IPS-18a (cell line): ENCODE measurements around the gene KLHL40.

ENCODE experiments used
- H3K27ac ChIP-seq: one replicate; pipeline ENCODE4 v1.5.1; 2013; ENCODE audit warnings: low read length
- H3K27me3 ChIP-seq: one replicate; pipeline ENCODE4 v1.6.1; 2013; ENCODE audit warnings: mild to moderate bottlenecking, low read length; ENCODE audit not compliant: control insufficient read depth, insufficient read depth
- H3K36me3 ChIP-seq: one replicate; pipeline ENCODE4 v1.6.1; 2013; ENCODE audit warnings: low read depth, low read length; ENCODE audit not compliant: control insufficient read depth
- H3K4me1 ChIP-seq: one replicate; pipeline ENCODE4 v1.6.1; 2013; ENCODE audit warnings: low read depth, low read length; ENCODE audit not compliant: control insufficient read depth
- H3K4me3 ChIP-seq: one replicate; pipeline ENCODE4 v1.5.1; 2013; ENCODE audit warnings: low read length
- H3K9ac ChIP-seq: one replicate; pipeline ENCODE4 v1.6.1; 2013; ENCODE audit warnings: mild to moderate bottlenecking, low read length, moderate library complexity
- H3K9me3 ChIP-seq: one replicate; pipeline ENCODE4 v1.6.1; 2013; ENCODE audit warnings: low read depth, low read length; ENCODE audit not compliant: control insufficient read depth

Gene KLHL40

DNA sequence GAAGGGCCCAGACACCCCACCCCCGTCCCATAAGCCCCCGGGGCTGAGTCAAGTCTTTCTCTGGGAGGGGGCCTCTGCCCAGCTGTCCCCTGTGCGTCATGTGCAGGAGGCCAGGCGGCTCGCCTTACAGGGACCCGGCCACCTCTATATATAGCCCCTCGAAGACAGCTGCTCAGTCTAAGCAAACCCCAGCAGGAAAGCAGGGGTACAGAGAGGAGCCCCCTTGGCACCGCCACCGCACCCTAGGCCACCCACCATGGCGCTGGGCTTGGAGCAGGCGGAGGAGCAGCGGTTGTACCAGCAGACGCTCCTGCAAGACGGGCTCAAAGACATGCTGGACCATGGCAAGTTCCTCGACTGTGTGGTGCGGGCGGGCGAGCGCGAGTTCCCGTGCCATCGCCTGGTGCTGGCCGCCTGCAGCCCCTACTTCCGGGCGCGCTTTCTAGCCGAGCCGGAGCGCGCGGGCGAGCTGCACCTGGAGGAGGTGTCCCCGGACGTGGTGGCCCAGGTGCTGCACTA is at the start of gene KLHL40:
Gene KLHL40 (plus strand): TSS at position 175 of the 519 bp plus-strand sequence. CDS start 82 bp downstream, at position 257.
- H3K27ac ChIP-seq, result no peak within 1 kb of the TSS
- H3K36me3 ChIP-seq, result no peaks in the 10 kb centered on the region
- H3K4me3 ChIP-seq, result no peak within 1 kb of the TSS
- no peak within 1 kb of the TSS for H3K9ac ChIP-seq
- H3K4me1 ChIP-seq, result peaks cover 5% of the 10 kb centered on the region
- no peaks in the 10 kb centered on the region for H3K9me3 ChIP-seq
- H3K27me3 ChIP-seq, result no peaks in the 10 kb centered on the region

DNA sequence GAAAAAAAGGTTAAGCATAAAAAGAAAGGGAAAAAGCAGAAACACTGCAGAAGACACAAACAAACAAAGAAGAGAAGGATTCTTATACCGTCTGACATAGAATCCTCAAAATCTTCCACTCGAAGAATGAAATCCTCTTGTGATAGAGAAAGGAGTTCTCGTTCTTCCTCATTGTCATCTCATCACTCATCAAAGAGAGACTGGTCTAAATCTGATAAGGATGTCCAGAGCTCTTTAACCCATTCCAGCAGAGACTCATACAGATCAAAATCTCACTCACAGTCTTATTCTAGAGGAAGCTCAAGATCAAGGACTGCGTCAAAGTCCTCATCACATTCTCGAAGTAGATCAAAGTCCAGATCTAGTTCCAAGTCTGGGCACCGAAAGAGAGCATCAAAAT is 48.3 kb upstream of the KLHL40 start:
- Histone ChIP-seq H3K36me3 (peaks cover 92% of the 10 kb centered on the region), H3K9ac (no peak overlapping the region), H3K27ac (no peak overlapping the region), H3K4me1 (no peaks in the 10 kb centered on the region), H3K27me3 (no peaks in the 10 kb centered on the region), H3K4me3 (no peak overlapping the region), H3K9me3 (no peaks in the 10 kb centered on the region)

- Histone ChIP-seq H3K36me3 (peaks cover 93% of the 10 kb centered on the region), H3K4me1 (no peaks in the 10 kb centered on the region), H3K9me3 (no peaks in the 10 kb centered on the region), H3K27me3 (no peaks in the 10 kb centered on the region), H3K27ac (no peak overlapping the region), H3K4me3 (no peak overlapping the region), H3K9ac (no peak overlapping the region)
These were observed 46.9 kb upstream of the KLHL40 start for GRCh38 chr3:42638339-42638842.

- no peak overlapping the region for H3K27ac ChIP-seq
These were observed 46.1 kb upstream of the KLHL40 start for GRCh38 chr3:42639192-42639591.

DNA sequence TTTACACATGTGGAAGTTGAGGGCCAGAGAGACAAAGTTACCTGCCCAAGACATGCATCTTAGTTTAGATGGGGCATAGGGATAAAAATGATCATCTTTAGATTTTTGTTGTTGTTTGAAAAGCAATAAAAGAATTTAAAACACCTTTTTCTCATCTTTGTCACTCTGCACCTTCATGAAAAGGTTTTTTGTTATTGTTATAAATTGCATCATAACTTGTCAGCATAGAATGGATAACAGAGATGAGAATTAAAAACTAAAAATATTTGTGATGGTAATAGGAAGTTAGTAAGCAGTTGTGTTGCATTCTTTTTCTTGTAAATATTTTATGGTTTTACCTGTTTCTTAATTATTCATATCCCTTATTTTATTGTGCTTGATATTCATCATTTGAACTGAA is 45.2 kb upstream of the KLHL40 start:
- Histone ChIP-seq H3K9ac (no peak overlapping the region), H3K4me1 (no peaks in the 10 kb centered on the region), H3K36me3 (peaks cover 91% of the 10 kb centered on the region), H3K4me3 (no peak overlapping the region), H3K27me3 (no peaks in the 10 kb centered on the region), H3K27ac (no peak overlapping the region), H3K9me3 (no peaks in the 10 kb centered on the region)

More at GRCh38 chr3:42639192-42639591, 46.1 kb upstream of the KLHL40 start:
- Histone ChIP-seq H3K9ac (no peak overlapping the region), H3K4me1 (no peaks in the 10 kb centered on the region), H3K27me3 (no peaks in the 10 kb centered on the region), H3K9me3 (no peaks in the 10 kb centered on the region), H3K4me3 (no peak overlapping the region), H3K36me3 (peaks cover 92% of the 10 kb centered on the region)

DNA sequence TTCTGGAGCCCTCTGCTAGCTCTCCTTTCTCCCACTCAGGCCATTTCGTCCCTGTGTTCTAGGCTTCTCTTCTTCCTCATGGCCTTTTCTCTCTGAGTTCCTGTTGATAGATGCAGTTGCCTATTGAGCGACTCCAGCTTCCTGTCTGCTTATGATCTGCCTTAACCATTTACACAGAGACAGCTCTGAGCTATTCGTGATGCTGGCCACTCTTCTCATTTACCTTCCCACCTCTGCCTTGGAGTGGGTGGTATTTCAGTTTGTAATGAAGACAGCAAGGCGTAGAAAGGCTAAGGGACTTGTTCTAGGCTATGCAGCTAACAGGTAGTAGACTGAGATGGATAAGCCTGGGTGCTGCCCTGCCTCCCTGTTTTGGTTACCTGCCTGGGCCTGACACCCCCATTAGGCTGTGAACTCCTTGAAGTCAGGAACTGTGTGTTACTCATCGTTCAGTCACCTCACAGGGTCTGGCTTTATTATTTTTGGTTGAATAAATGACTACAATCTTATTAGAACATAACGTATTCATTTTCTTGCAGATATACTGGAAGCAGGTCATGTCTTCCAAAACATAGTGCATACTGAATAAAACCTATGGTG is 44.5 kb upstream of the KLHL40 start:
- Histone ChIP-seq H3K27me3 (no peaks in the 10 kb centered on the region), H3K4me3 (no peak overlapping the region), H3K36me3 (peaks cover 93% of the 10 kb centered on the region), H3K4me1 (no peaks in the 10 kb centered on the region), H3K27ac (no peak overlapping the region), H3K9ac (no peak overlapping the region), H3K9me3 (no peaks in the 10 kb centered on the region)

DNA sequence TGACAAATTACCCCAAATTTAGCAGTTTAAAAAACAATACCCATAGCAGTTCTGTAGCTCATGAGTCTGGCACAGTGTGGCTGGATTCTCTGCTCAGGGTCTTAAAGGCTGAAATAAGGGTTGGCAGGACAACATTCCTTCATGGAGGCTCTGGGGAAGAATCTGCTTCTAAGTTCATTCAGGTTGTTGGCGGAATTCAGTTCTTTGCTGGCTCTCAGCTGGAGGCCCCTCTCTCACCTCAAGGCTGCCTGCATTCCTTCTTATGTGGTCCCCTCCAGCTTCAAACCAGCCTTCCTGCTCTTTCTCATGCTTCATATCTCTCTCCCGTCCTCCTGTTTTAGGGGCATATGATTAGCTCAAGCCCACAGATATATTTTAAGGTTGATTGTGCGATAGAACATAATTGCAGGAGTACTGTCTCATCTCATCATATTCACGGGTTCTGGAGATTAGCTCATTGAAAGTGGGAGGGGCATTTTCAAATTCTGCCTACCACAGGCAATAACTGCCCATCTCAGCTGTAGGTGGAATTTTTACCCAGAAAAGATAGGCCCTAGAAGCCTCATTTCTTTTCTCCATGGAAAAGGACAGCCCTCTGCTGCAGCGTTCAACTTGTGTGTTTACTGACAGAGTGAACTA is 37.4 kb upstream of the KLHL40 start:
- no peak overlapping the region for H3K9ac ChIP-seq
- no peak overlapping the region for H3K27ac ChIP-seq

GRCh38 chr3:42649006-42649405 is 36.3 kb upstream of the KLHL40 start:
- no peaks in the 10 kb centered on the region for H3K27me3 ChIP-seq
- no peak overlapping the region for H3K27ac ChIP-seq
- peaks cover 43% of the 10 kb centered on the region for H3K36me3 ChIP-seq
- no peaks in the 10 kb centered on the region for H3K9me3 ChIP-seq
- H3K4me3 ChIP-seq, result no peak overlapping the region
- H3K9ac ChIP-seq, result no peak overlapping the region
- H3K4me1 ChIP-seq, result peaks cover 31% of the 10 kb centered on the region

More for the DNA sequence above, 37.4 kb upstream of the KLHL40 start:
- Histone ChIP-seq H3K4me3 (no peak overlapping the region), H3K27me3 (no peaks in the 10 kb centered on the region), H3K36me3 (peaks cover 54% of the 10 kb centered on the region), H3K9me3 (no peaks in the 10 kb centered on the region), H3K4me1 (peaks cover 24% of the 10 kb centered on the region)

DNA sequence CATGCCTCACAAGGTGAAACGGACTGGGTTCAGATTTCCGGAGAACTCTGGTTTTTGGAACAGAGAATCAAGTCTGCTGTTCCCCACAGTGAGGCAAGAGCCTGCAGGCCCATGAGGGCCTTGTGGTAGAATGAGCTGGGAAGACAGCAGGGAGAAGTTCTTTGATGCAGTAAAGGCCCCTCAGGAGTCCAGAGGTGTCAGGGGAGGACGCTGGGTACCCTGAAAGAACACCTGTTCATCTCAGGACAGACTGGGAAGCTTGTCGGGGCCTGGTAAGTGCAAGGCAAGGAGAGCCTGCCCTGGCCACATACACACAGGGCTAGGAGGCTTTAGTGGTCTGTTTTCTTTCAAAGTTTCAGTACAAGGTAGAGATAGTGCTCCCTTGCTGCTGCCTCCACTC is 35.6 kb upstream of the KLHL40 start:
- H3K4me1 ChIP-seq, result peaks cover 31% of the 10 kb centered on the region
- no peaks in the 10 kb centered on the region for H3K9me3 ChIP-seq
- H3K4me3 ChIP-seq, result no peak overlapping the region
- no peak overlapping the region for H3K27ac ChIP-seq
- H3K36me3 ChIP-seq, result peaks cover 37% of the 10 kb centered on the region
- H3K9ac ChIP-seq, result no peak overlapping the region
- no peaks in the 10 kb centered on the region for H3K27me3 ChIP-seq

- no peak overlapping the region for H3K4me3 ChIP-seq
- H3K9me3 ChIP-seq, result no peaks in the 10 kb centered on the region
- H3K36me3 ChIP-seq, result peaks cover 20% of the 10 kb centered on the region
- H3K4me1 ChIP-seq, result peaks cover 36% of the 10 kb centered on the region
- no peak overlapping the region for H3K9ac ChIP-seq
- no peaks in the 10 kb centered on the region for H3K27me3 ChIP-seq
- H3K27ac ChIP-seq, result no peak overlapping the region
These were observed 33.9 kb upstream of the KLHL40 start for GRCh38 chr3:42651248-42652091.

GRCh38 chr3:42652251-42652610 is 33.1 kb upstream of the KLHL40 start:
- Histone ChIP-seq H3K9me3 (no peaks in the 10 kb centered on the region), H3K9ac (no peak overlapping the region), H3K27ac (no peak overlapping the region), H3K4me1 (peaks cover 33% of the 10 kb centered on the region), H3K27me3 (no peaks in the 10 kb centered on the region), H3K4me3 (no peak overlapping the region), H3K36me3 (peaks cover 13% of the 10 kb centered on the region)
